H9 (cell line): ENCODE measurements around the gene HERPUD2. TPM values are rescaled to one million over a fixed set of nuclear protein-coding genes. Genes with fewer than 3 reads are reported as not detected.

Experiments used
- DNase-seq: peaks from one replicate; pipeline ENCODE4 v3.0.0-alpha.2; 2017
- H2AFZ ChIP-seq: one replicate; pipeline ENCODE4 v1.6.1; 2013; ENCODE audit warnings: mild to moderate bottlenecking, low read length, control low read depth, moderate library complexity
- H2AK5ac ChIP-seq: 2 replicates; pipeline ENCODE4 v1.6.1; 2013; ENCODE audit warnings: low read length, control low read depth, mixed read lengths; ENCODE audit not compliant: insufficient read length
- H2BK120ac ChIP-seq: one replicate; pipeline ENCODE4 v1.6.1; 2013; ENCODE audit warnings: low read depth, mild to moderate bottlenecking, low read length, control low read depth, inconsistent platforms; ENCODE audit not compliant: poor library complexity, severe bottlenecking
- H2BK12ac ChIP-seq: 2 replicates; pipeline ENCODE4 v1.6.1; 2013; ENCODE audit warnings: low read length, control low read depth, mixed read lengths, low read depth; ENCODE audit not compliant: insufficient read length
- H2BK15ac ChIP-seq: 2 replicates; pipeline ENCODE4 v1.6.1; 2013; ENCODE audit warnings: low read depth, low read length, control low read depth
- H2BK20ac ChIP-seq: one replicate; pipeline ENCODE4 v1.6.1; 2013; ENCODE audit warnings: low read depth, mild to moderate bottlenecking, low read length, control low read depth, inconsistent platforms; ENCODE audit not compliant: poor library complexity, severe bottlenecking
- H2BK5ac ChIP-seq: 2 replicates; pipeline ENCODE4 v1.6.1; 2013; ENCODE audit warnings: low read length, control low read depth, mixed read lengths; ENCODE audit not compliant: insufficient read length
- H3K14ac ChIP-seq: 2 replicates; pipeline ENCODE4 v1.6.1; 2013; ENCODE audit warnings: low read length, control low read depth; ENCODE audit not compliant: insufficient read depth
- H3K18ac ChIP-seq: 2 replicates; pipeline ENCODE4 v1.6.1; 2013; ENCODE audit warnings: low read depth, mild to moderate bottlenecking, mixed read lengths, low read length, control low read depth; ENCODE audit not compliant: insufficient read length
- H3K23ac ChIP-seq: 2 replicates; pipeline ENCODE4 v1.6.1; 2013; ENCODE audit warnings: low read length, control low read depth, mixed read lengths, low read depth; ENCODE audit not compliant: insufficient read length
- H3K23me2 ChIP-seq: 2 replicates; pipeline ENCODE4 v1.6.1; 2013; ENCODE audit warnings: low read depth, mild to moderate bottlenecking, mixed read lengths, low read length, control low read depth; ENCODE audit not compliant: insufficient read length, poor library complexity, severe bottlenecking
- H3K27ac ChIP-seq: 2 replicates; pipeline ENCODE4 v1.5.1; 2013; ENCODE audit warnings: low read length, control low read depth, mixed read lengths, low read depth; ENCODE audit not compliant: insufficient read length
- H3K27me3 ChIP-seq: 2 replicates; pipeline ENCODE4 v1.6.1; 2013; ENCODE audit warnings: low read length, control low read depth, inconsistent platforms; ENCODE audit not compliant: insufficient read depth
- H3K4ac ChIP-seq: 2 replicates; pipeline ENCODE4 v1.6.1; 2013; ENCODE audit warnings: low read depth, mild to moderate bottlenecking, control low read depth, inconsistent platforms, low read length, moderate library complexity
- H3K4me1 ChIP-seq: 2 replicates; pipeline ENCODE4 v1.6.1; 2013; ENCODE audit warnings: low read length, control low read depth, inconsistent platforms; ENCODE audit not compliant: insufficient read depth
- H3K4me2 ChIP-seq: 2 replicates; pipeline ENCODE4 v1.6.1; 2013; ENCODE audit warnings: low read length, control low read depth, mixed read lengths; ENCODE audit not compliant: insufficient read length, insufficient read depth
- H3K56ac ChIP-seq: 2 replicates; pipeline ENCODE4 v1.6.1; 2013; ENCODE audit warnings: low read depth, mild to moderate bottlenecking, mixed read lengths, low read length, control low read depth; ENCODE audit not compliant: insufficient read length
- H3K79me1 ChIP-seq: 2 replicates; pipeline ENCODE4 v1.6.1; 2013; ENCODE audit warnings: low read depth, mild to moderate bottlenecking, moderate library complexity, low read length, control low read depth, inconsistent platforms; ENCODE audit not compliant: insufficient read depth, poor library complexity, severe bottlenecking
- H3K79me2 ChIP-seq: 2 replicates; pipeline ENCODE4 v1.6.1; 2013; ENCODE audit warnings: low read length, control low read depth, inconsistent platforms; ENCODE audit not compliant: insufficient read depth
- H3K9ac ChIP-seq: 2 replicates; pipeline ENCODE4 v1.6.1; 2013; ENCODE audit warnings: low read length, control low read depth, mixed read lengths; ENCODE audit not compliant: insufficient read length; ENCODE audit errors: extremely low read depth
- H3K9me3 ChIP-seq: one replicate; pipeline ENCODE4 v1.6.1; 2013; ENCODE audit warnings: low read depth, low read length, inconsistent platforms; ENCODE audit not compliant: control insufficient read depth
- H3T11ph ChIP-seq: one replicate; pipeline ENCODE4 v1.6.1; 2013; ENCODE audit warnings: mild to moderate bottlenecking, low read length, control low read depth, inconsistent platforms
- H4K20me1 ChIP-seq: one replicate; pipeline ENCODE4 v1.6.1; 2013; ENCODE audit not compliant: control insufficient read depth, insufficient read length, insufficient read depth
- H4K5ac ChIP-seq: 2 replicates; pipeline ENCODE4 v1.6.1; 2013; ENCODE audit warnings: low read depth, mild to moderate bottlenecking, mixed read lengths, low read length, control low read depth; ENCODE audit not compliant: insufficient read length
- H4K8ac ChIP-seq: replicated peaks from 2 replicates; pipeline ENCODE4 v1.6.1; 2013; ENCODE audit warnings: low read length, control low read depth, mixed read lengths, low read depth; ENCODE audit not compliant: insufficient read length
- H4K91ac ChIP-seq: 2 replicates; pipeline ENCODE4 v1.6.1; 2013; ENCODE audit warnings: low read depth, mild to moderate bottlenecking, moderate library complexity, mixed read lengths, low read length, control low read depth; ENCODE audit not compliant: insufficient read length
- H3K27ac Mint-ChIP-seq, 3 experiments: 2 replicates in 2 of 3; 3 replicates in 1 of 3; pipeline ENCODE4 v1.8.0; 2020 to 2021; ENCODE audit warnings: mixed read lengths in 3 of 3, mild to moderate bottlenecking in 1 of 3, moderate library complexity in 1 of 3
- H3K27me3 Mint-ChIP-seq: 2 replicates; pipeline ENCODE4 v1.8.0; 2021; ENCODE audit warnings: low read depth, mild to moderate bottlenecking, moderate library complexity, mixed read lengths
- H3K36me3 Mint-ChIP-seq, 3 experiments: 2 replicates in 2 of 3; 3 replicates in 1 of 3; pipeline ENCODE4 v1.8.0; 2020 to 2021; ENCODE audit warnings: low read depth in 3 of 3, mixed read lengths in 3 of 3; ENCODE audit not compliant: insufficient read depth in 1 of 3
- H3K4me1 Mint-ChIP-seq, 2 experiments: 2 replicates each; pipeline ENCODE4 v1.8.0; 2020; ENCODE audit warnings: mixed read lengths in 2 of 2
- H3K4me3 Mint-ChIP-seq, 2 experiments: 2 replicates in 1 of 2; 3 replicates in 1 of 2; pipeline ENCODE4 v1.8.0; 2020 to 2021; ENCODE audit warnings: mild to moderate bottlenecking in 2 of 2, mixed read lengths in 2 of 2, moderate library complexity in 1 of 2
- H3K9me3 Mint-ChIP-seq, 2 experiments: 2 replicates in 1 of 2; 3 replicates in 1 of 2; pipeline ENCODE4 v1.8.0; 2020; ENCODE audit warnings: mild to moderate bottlenecking in 2 of 2, mixed read lengths in 2 of 2, moderate library complexity in 1 of 2
- CTCF ChIP-seq: fragments of 200-600 bp; sonication (generic); conservative IDR thresholded peaks from 3 replicates; pipeline ENCODE4 v1.8.0; 2021; ENCODE audit warnings: antibody characterized with exemption, mild to moderate bottlenecking
- WGBS: extraction: QIAGEN DNeasy Blood & Tissue Kit; methylation state at CpG from one replicate; pipeline ENCODE4 v1.1.7; 2013; ENCODE audit warnings: missing lambda C conversion rate, low lambda C conversion rate, mixed read lengths; ENCODE audit not compliant: insufficient read length; ENCODE audit errors: extremely low coverage; 5-methylcytosine and 5-hydroxymethylcytosine counted together
- total RNA-seq: library from RNA; stranded (reverse); gene quantifications from 2 replicates; pipeline ENCODE4 v1.2.1, GENCODE V29; 2021

Gene HERPUD2
- total RNA-seq, 1 experiment from 2014 or later, result 17.0 TPM

- Histone ChIP-seq H3K56ac (no peak overlapping the region), H3K27ac (no peak overlapping the region), H4K8ac (no peak overlapping the region), H3T11ph (no peak overlapping the region), H4K91ac (no peak overlapping the region), H3K4me2 (no peak overlapping the region), H4K5ac (no peak overlapping the region), H2BK12ac (no peak overlapping the region), H3K79me1 (no peaks in the 10 kb centered on the region), H3K9me3 (no peaks in the 10 kb centered on the region), H2AFZ (no peak overlapping the region), H3K18ac (no peak overlapping the region), H3K79me2 (no peaks in the 10 kb centered on the region), H3K14ac (no peak overlapping the region), H2BK15ac (no peak overlapping the region), H3K4me1 (no peaks in the 10 kb centered on the region), H2AK5ac (no peak overlapping the region), H2BK20ac (no peak overlapping the region), H2BK120ac (no peak overlapping the region), H3K23ac (no peak overlapping the region), H3K23me2 (no peaks in the 10 kb centered on the region), H3K27me3 (no peaks in the 10 kb centered on the region), H3K4ac (no peak overlapping the region), H2BK5ac (no peak overlapping the region), H4K20me1 (no peaks in the 10 kb centered on the region), H3K9ac (no peak overlapping the region)
- Mint-ChIP-seq H3K36me3 (no peaks in the 10 kb centered on the region; a peak in 1 of 7 replicates), H3K4me3 (no peak overlapping the region), H3K4me1 (peaks cover 7 to 8% of the 10 kb centered on the region in 2 experiments), H3K9me3 (peaks cover 2 to 3% of the 10 kb centered on the region in 2 experiments; a peak in 2 of 5 replicates), H3K27me3 (no peaks in the 10 kb centered on the region), H3K27ac (no peak overlapping the region)
- no CpG with 5 or more reads among the region's 4 CpGs for WGBS
- no peak for DNase-seq
- TF ChIP-seq CTCF, result no peak
Measured at GRCh38 chr7:35707422-35707821, 12.5 kb upstream of the HERPUD2 start.
